Measurements from ENCODE around the gene CRIM1. TPM values are rescaled to one million over a fixed set of nuclear protein-coding genes. Genes with fewer than 3 reads are reported as not detected.

CRIM1 gene
- total and polyA plus RNA-seq, 2 of the 8 experiments (the other 6 are each of a cell fraction or from before 2014, with no cell fraction given) = 9.4 to 28.4 TPM

- TF ChIP-seq CEBPB (IDR thresholded peaks at IDR 0.05; ENCODE audit: low read depth, low read length) (no peak), HDAC2 (IDR thresholded peaks at IDR 0.05; ENCODE audit: borderline replicate concordance in 1 of 2, low read depth in 2 of 2, low read length in 2 of 2) (no peak), RXRA (IDR thresholded peaks at IDR 0.05; ENCODE audit: insufficient read depth, low read depth, low read length) (no peak), RNF2 (IDR thresholded peaks at IDR 0.05; ENCODE audit: borderline replicate concordance, low read depth, low read length, missing control alignments, poor library complexity, severe bottlenecking) (no peak), SP2 (IDR thresholded peaks at IDR 0.05; ENCODE audit: low read length) (no peak), CHD7 (IDR thresholded peaks at IDR 0.05; ENCODE audit: insufficient replicate concordance, low read length) (no peak)
Observed at GRCh38 chr2:36449213-36449612, 93.6 kb downstream of the CRIM1 start (continued).
